GM10266 (cell line): ENCODE data around the gene PIP4K2A.
"Not testable (repeated sequence)": the region's sequence is repeated elsewhere in the genome, so short reads cannot be mapped to it uniquely, and the experiment has no call there.

Source experiments
- DNase-seq: peaks from one replicate; pipeline ENCODE4 v3.0.0; 2012; ENCODE audit errors: extremely low spot score
- TF ChIP-seq, protein P1 (sequence below): IDR thresholded peaks from 2 replicates; pipeline ENCODE4 v1.5.1; 2012; ENCODE audit warnings: mild to moderate bottlenecking, low read depth; ENCODE audit not compliant: control insufficient read depth, insufficient read depth; ENCODE audit errors: missing control alignments

PIP4K2A gene

DNA sequence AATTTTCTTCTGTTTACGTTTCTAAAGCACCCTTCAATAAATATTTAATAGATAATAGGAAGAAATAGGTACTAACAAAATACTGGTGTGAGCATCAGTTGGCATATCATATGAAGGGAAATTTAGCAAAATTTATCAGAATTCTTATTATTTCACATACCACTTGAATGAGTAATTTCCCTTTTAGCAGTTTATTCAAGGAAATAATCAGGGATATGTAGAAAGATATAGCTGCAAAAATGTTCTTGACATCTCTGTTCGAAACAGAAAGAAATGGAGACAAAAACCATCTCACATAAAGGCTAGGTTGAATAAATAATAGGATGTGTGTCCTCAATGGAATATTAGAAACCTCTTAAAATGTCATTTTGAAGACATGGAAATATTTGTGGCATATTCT is 35.8 kb upstream of the PIP4K2A start:
- TF ChIP-seq, protein P1, sequence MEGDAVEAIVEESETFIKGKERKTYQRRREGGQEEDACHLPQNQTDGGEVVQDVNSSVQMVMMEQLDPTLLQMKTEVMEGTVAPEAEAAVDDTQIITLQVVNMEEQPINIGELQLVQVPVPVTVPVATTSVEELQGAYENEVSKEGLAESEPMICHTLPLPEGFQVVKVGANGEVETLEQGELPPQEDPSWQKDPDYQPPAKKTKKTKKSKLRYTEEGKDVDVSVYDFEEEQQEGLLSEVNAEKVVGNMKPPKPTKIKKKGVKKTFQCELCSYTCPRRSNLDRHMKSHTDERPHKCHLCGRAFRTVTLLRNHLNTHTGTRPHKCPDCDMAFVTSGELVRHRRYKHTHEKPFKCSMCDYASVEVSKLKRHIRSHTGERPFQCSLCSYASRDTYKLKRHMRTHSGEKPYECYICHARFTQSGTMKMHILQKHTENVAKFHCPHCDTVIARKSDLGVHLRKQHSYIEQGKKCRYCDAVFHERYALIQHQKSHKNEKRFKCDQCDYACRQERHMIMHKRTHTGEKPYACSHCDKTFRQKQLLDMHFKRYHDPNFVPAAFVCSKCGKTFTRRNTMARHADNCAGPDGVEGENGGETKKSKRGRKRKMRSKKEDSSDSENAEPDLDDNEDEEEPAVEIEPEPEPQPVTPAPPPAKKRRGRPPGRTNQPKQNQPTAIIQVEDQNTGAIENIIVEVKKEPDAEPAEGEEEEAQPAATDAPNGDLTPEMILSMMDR: no peak
- no peak for DNase-seq

DNA sequence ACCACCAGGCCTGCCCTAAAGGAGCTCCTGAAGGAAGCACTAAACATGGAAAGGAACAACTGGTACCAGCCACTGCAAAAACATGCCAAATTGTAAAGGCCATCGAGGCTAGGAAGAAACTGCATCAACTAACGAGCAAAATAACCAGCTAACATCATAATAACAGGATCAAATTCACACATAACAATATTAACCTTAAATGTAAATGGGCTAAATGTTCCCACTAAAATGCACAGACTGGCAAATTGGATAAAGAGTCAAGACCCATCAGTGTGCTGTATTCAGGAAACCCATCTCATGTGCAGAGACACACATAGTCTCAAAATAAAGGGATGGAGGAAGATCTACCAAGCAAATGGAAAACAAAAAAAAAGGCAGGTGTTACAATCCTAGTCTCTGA is 30.5 kb upstream of the PIP4K2A start:
- DNase-seq: not testable (repeated sequence)

DNA sequence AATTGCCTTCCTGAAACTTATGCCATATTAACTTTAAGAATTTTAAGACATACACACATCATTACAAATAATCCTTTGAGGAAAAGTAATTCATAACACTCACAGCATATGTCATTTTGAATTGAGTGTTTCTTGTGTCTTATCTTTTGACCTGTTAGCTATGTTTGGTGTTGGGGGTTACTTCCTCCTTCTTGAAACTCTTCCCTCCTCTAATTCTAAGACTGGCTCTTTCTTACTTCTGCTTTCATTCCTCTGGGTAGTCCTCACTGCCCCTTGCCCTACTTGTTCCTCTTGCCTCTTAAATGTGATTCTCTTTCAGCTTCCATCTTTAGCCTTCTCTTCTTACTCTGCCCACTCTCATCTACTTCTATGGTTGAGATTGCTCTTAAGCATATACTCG is 28.3 kb upstream of the PIP4K2A start:
- TF ChIP-seq, protein P1: no peak

DNA sequence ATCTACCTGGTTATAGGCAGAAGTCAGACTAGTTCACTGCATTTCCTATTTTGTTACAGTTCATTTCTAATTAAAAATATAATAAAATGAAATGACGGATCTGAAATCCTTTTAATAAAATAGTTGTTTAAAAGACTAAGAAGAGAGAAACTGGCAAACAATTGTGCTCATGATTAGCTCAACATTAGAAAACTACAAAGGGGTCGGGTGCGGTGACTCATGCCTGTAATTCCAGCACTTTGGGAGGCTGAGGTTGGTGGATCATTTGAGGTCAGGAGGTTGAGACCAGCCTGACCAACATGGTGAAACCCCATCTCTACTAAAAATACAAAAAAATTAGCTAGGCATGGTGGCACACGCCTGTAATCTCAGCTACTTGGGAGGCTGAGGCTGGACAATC is 27.3 kb upstream of the PIP4K2A start:
- not testable (repeated sequence) for DNase-seq

More for the DNA sequence above, 28.3 kb upstream of the PIP4K2A start:
- peak; percentile 25 for DNase-seq

DNA sequence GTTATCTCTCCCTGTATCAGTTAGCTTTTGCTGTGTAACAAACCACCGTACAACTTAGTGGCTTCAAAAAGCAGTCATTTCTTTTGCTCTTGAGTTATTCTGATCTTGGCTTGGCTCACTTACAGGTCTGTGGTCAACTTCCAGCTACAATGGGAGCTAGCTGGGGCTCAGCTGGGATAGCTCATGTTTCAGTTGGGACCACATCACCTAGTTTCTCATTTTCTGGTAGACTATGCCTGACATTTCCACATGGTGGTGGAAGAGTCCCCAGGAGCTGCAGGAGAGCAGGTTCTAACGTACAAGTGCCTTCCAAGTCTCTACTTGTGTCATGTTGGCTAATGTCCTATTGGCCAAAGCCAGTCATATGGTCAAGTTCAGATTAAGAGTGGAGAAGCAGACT is 25.8 kb upstream of the PIP4K2A start:
- TF ChIP-seq, protein P1: no peak
- no peak for DNase-seq

DNA sequence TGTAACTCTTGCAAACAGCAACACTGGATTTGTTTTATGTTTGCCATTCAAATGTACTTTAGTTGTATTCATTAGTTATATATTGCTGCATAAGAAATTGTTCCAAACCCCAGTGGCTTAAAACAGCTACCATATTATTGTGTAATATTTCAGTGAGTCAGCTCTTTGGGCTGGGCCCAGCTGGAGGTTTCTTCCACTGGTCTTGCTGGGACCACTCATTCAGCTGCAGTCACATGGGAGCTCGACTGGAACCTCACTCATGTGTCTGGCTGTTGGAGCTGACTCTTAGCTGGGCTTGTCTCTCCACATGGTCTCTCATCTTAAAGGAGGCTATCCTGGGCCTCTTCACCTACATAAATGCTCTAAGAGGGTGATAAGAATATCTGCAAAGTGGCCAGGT is 23.2 kb upstream of the PIP4K2A start:
- DNase-seq: no peak
- TF ChIP-seq, protein P1: no peak

DNA sequence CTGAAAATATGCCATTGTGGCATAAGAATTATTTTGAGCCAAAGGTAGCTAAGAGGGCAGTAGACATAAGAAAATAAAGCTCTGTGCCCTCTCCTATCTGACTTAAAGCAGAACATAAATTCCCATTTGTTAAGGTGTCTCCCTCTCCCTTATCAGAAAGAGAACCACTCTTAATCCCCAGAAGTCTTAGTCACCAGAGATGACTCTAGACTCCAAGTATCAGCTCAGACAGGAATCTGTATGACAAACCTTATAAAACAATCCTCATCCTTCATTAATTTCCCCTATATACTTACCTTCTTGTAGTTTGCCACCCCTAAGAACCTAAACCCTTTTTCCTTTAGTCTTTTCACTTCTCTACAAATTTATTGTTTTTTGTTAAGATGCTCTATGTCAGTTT is 21.8 kb upstream of the PIP4K2A start:
- TF ChIP-seq, protein P1: no peak
- DNase-seq: no peak

DNA sequence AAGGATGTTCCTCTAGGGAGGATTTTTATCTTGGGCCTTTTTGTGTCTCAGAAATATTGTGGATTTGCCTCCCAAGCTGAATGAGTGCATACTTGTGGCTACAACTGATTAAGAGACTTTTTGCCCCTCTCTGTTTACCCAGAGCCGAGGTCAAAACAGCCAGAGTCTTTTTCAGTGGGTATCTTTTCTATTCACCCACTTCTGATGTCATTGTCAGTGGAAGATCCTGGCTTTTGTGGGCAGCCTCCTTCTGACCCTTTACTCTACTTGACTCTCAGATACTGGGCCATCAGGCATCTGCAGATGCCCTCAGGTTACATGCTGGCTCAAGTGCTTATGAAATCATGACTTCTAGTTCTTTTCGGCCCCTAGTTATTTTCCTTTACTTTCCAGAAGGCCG is 19.6 kb upstream of the PIP4K2A start:
- DNase-seq: no peak
- TF ChIP-seq, protein P1: no peak
